Esophagus squamous epithelium (tissue), 4 donors: ENCODE results near the gene CNIH2.

Experiments
- CTCF ChIP-seq, 6 experiments: fragments of 450-650 bp in 4 of 6; fragments of 200-600 bp in 2 of 6; sonication (generic) in 2 of 6; IDR thresholded peaks; one replicate each; pipeline ENCODE4 v1.5.1; 2016 to 2019; ENCODE audit warnings: antibody characterized with exemption in 6 of 6, mild to moderate bottlenecking in 4 of 6, moderate library complexity in 4 of 6
- POLR2A ChIP-seq, 4 donors: fragments of 450-650 bp; IDR thresholded peaks; one replicate each; pipeline ENCODE4 v1.6.1; 2017; ENCODE audit warnings: antibody characterized with exemption in 4 of 4, mild to moderate bottlenecking in 4 of 4, moderate library complexity in 3 of 4

DNA sequence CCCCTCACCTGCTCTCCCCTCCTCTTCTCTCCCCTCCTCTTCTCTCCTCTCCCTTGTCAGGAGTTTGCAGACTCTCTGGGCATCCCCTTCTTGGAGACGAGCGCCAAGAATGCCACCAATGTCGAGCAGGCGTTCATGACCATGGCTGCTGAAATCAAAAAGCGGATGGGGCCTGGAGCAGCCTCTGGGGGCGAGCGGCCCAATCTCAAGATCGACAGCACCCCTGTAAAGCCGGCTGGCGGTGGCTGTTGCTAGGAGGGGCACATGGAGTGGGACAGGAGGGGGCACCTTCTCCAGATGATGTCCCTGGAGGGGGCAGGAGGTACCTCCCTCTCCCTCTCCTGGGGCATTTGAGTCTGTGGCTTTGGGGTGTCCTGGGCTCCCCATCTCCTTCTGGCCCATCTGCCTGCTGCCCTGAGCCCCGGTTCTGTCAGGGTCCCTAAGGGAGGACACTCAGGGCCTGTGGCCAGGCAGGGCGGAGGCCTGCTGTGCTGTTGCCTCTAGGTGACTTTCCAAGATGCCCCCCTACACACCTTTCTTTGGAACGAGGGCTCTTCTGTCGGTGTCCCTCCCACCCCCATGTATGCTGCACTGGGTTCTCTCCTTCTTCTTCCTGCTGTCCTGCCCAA is 1.9 kb upstream of the CNIH2 start:
- no peak for TF ChIP-seq CTCF (IDR thresholded peaks at IDR 0.05)
- TF ChIP-seq POLR2A (IDR thresholded peaks at IDR 0.05): no peak
